NCI-H1694 treated with DMSO at 0.1 percent for 48 hours (cell line): Measurements from ENCODE around the gene MAD2L2.

ENCODE experiments used
- DNase-seq: peaks from one replicate; lab custom pipeline; 2025; lab: John Stamatoyannopoulos, UW

MAD2L2 gene

DNA sequence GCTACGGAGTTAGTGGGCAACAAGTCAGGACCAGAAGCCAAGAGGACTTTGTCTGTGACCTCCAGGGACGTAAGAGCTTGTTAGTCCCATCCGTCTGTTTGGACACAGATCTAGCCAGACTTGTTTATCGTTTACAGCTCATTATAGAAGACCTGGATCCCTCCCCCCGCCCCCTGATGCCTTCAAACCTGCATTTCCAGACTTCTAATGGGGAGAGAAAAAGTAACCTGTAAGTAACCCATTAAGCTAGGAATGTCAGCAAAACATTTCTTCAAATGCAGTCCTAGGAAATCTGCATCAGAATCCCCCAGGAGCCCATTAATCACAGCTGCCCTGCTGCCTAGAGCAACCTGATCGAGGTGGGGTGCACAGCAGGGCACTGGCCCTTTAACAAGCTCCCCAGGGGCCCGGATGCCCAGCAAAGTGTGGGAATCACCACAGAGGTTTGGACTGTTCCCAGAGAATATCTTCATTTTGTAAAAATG, 1.4 kb upstream of the MAD2L2 start:
- DNase-seq, result no peak

DNA sequence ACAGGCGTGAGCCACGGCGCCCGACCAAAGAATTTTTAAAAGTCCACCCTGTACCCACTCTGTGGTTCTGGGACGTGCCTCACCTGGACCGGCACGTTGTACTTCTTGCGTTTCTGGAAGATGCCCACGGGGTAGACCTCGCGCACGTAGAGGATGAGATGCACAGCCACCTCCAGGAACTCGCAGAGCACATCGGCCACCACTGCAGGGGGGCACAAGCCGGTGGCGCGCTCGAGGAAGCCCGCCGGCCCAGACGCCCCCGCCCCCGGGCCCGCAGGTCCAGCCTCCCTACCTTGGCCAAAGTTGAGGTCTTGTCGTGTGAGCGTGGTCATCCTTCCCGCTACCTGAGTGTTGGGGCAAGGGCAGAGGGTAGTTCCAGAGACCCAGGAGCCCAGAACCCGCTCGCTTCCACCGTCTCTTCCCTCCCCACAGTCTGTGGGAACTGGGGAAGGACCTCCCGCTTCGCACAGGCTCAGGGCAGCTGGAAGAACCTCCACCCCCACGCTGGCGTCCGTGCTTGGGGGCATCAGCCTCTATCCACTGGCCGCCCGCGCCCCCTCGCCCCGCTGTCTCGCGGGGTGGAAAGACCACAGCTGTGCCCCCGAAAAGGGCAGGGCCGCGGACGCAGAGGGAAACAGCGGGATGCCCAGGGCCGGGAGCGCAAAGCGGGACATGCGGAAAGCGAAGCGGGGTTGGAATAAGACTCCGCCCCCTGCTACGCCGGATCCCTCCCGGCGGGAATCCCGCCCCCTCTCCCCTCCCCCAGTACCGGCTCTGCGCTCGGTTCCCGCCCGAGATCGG, 478 bp downstream of the MAD2L2 start:
- DNase-seq, result no peak

DNA sequence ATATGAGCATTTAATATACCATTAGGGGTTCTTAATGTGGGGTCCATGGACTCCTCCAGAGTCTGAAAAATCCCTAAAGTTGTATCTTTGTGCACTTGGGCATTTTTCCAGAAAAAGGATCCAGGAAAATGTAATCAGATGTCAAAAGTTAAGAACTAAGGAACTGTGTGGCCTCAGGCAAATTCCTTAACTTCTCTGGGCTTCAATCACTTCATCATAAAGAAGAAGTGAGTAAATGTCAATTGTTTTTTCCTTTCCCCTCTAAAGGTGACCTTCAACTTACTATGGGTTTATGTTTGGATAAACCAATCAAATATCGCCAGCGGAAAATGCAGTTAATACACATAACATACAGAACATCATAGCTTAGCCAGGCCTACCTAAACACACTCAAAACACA, 2.5 kb downstream of the MAD2L2 start:
- DNase-seq, result no peak

GRCh38 chr1:11676386-11677103, 4.4 kb downstream of the MAD2L2 start:
- no peak for DNase-seq

DNA sequence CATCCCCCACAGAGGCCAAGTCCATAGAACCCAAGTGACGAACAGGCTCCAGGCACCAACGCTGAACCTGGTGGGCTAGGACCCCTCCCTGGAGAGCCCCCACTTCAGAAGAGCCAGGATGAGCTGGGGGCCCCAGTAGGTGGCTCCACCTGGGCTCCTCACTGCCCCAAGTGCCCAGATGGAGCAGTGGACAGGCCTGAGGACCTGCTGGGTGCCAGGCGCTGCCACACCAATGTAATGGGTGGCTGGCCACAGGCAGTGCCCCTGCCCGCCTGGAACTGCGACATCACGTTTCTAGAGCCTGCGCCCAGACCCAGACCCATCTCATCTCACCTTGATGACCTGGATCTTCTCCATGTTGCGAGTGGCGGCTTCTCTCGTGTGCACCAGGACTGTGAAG, 5.6 kb downstream of the MAD2L2 start:
- DNase-seq, result no peak

- DNase-seq, result no peak
Observed at GRCh38 chr1:11674488-11674887, 6.5 kb downstream of the MAD2L2 start.

GRCh38 chr1:11673089-11673769, 7.7 kb downstream of the MAD2L2 start:
- DNase-seq, result no peak

DNA sequence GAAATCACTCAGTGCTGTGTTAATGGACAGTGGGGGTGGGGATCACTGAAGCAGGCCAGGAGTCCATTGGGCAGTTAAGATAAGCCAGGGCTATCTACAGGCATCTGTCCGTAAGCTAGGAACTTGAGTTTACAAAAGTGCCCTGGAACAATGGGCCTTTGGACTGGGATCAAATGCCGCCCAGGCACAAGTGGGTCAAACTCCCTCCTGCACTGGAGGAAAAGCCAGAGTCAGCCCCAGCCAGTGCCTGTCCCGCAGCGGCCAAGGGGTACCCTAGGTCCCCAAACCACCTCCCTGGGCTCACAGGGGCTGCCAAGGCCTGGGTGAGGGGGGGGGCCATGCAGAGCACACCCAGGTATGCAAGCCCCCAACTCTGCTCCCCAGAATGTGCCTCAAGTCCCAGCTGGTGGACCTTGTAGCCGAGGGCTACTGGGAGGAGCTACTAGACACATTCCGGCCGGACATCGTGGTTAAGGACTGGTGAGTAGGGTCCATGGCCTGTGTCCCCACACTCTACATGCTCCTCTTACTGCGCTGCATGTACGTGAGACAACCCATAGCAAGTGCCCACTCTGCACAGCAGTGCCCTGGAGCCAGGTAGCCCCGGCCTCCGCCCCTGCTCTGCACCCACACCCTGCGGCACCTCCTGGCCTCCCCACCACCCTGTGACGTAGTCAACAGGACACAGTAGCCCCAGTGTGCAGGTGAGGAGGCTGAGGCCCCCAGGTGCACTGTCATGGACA, 9.2 kb downstream of the MAD2L2 start:
- DNase-seq, result no peak

DNA sequence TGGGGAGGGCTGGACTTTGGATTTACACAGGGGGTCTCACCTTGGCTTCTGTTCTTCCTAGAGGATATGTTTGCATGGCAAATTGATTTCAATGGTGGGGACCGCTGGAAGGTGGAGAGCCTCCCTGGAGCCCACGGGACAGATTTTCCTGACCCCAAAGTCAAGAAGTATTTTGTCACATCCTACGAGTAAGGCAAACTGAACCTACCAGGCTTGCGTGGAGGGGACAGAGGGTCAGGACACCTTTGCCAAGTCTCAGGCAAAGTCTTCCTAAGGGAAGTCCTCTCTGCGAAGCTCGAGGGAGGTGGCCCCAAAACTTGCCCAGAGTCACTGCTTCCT, 9.8 kb downstream of the MAD2L2 start:
- no peak for DNase-seq

DNA sequence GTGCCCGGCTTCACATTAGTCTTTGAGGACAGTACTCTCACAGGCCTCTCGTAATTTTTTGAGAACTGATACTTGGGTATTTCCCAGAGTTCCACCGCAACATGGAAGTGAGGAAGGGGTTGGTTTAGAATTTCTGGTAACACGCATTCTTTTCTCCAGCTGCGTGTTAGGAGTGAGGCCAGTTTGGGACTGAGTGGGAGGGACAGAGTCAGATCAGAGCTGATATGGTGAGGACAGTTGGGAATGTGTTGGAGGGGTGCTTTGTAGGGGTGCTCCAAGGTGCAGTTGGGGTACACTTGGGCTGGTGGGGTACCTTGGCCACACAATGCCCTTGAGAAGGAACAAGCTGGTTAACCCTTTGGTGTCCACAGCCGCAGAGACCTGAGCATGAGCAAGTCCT, 10.2 kb downstream of the MAD2L2 start:
- DNase-seq, result no peak

DNA sequence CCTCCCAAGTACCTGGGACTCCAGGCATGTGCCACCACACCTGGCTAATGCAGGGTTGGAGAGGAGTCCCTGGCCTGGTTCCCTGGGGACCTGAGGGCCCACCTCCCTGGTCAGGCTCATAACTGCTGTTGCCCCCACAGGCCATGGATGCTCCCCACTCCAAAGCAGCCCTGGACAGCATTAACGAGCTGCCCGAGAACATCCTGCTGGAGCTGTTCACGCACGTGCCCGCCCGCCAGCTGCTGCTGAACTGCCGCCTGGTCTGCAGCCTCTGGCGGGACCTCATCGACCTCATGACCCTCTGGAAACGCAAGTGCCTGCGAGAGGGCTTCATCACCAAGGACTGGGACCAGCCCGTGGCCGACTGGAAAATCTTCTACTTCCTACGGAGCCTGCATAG, 12.4 kb downstream of the MAD2L2 start:
- no peak for DNase-seq

DNA sequence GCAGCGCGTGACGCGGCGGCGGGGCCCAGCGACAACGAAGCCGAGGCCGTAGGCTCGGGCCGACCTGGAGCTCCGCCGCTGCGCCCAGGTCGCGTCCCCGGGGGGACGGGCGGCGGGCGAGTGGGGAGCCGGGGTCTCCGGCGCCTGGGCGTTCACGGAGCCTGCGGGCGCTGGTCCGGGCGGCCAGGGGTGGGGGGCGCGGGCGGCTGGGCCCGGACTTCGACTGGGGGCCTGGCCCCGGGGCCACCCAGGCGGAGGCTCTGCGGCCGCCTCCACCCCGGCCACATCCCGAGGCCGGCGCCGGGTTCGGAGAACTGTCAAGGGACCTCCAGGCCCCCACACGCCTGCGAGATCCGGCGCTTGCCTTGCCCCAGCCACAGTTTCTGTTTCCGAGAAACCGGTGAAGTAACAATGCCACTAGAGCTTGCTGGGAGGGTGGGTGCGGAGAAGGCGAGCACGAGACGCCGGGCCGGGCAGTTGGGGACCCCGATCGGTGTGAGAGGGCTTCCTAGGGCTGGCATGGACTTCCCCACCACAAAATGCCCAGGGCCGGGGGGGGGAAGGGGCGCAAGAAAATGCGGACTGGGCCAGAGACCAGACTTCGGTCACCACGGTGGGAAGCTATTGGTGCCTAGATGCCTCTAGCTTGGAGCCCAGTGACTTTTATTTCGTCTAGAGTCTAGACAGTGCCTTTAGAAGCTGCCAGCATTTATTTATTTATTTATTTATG, 16.4 kb downstream of the MAD2L2 start:
- no peak for DNase-seq

DNA sequence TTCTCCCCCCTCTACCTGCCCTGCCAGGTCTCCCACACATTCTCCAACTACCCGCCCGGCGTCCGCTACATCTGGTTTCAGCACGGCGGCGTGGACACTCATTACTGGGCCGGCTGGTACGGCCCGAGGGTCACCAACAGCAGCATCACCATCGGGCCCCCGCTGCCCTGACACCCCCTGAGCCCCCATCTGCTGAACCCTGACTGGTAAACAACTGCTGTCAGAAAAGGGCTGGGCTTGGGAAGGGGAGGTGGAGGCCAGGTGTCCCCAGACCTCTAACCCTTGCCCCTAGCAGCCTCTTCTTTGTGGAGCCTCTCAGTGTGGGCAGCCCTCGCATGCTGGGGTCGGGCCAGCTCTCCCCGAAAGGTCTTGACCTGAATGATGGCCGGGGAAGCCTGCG, 19.8 kb downstream of the MAD2L2 start:
- DNase-seq, result no peak

GRCh38 chr1:11659748-11660147, 21.2 kb downstream of the MAD2L2 start:
- no peak for DNase-seq

DNA sequence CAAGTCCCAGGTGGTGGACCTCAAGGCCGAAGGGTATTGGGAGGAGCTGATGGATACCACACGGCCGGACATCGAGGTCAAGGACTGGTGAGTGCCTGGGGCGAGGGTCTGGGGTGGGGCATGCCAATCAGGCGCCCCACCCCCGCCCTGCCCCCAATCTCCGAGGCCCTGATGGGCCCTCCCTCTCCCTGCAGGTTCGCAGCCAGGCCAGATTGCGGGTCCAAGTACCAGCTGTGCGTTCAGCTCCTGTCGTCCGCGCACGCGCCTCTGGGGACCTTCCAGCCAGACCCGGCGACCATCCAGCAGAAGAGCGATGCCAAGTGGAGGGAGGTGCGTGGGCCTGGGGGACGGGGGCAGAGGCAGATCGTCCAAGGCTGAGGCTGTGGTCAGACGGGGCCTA, 22.4 kb downstream of the MAD2L2 start:
- no peak for DNase-seq

DNA sequence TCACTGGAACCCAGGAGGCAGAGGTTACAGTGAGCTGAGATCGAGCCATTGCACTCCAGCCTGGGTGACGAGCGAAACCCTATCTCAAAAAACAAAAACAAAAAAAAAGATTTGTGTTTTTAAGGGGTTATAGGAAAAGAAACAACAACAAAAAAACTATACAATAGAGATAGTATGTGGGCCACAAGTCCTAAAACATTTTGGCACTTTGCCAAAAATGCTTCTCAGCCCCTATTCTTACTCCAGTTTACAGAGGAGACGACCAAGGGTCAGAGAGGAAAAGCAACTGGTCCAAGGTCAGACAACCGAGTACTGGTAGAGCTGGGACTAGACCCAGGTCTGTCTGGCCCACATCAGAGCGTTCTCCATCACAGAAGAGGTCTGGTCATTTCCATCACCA, 23.3 kb downstream of the MAD2L2 start:
- no peak for DNase-seq

DNA sequence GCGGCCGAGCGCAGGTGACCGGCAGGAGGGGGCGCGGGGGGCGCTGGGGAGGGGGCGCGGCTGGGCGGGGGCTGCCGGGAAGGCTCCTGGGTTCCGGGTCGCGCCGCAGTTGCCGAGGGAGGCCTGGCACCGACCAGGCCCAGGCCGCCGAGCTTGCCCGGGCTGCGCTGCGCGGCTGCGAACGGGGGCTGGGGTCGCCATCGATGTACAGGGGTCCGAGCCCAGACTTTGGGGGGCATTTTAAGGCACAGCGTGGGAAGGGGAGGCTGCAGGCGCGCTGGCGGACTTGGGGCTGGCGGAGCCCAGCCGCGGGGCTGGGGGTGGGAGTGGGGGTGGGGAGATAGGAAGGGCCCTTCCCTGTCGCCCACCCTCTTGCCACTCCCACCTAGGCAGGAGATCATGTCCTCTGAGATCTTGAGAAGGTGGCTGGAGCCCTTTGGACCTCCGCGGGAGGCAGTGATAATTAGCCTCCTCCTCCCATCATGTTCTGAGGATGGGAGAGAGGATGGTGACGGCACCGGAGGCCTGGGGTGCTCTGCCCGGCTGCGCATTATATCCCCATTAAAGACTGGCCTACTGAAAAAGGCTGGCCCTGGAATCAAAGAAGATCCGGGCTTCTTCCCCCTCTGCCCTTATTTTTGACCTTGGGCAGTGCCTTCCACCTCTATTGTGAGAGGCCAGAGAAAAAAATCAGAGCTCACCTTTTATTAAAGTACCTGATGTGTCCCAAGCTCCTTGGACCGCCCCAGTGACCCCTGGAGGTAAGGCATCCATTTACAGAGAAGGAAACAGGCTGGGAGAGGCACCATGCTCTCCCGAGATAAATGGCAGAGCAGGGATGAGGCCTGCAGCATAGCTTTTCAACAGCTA, 25.8 kb downstream of the MAD2L2 start:
- DNase-seq, result no peak

DNA sequence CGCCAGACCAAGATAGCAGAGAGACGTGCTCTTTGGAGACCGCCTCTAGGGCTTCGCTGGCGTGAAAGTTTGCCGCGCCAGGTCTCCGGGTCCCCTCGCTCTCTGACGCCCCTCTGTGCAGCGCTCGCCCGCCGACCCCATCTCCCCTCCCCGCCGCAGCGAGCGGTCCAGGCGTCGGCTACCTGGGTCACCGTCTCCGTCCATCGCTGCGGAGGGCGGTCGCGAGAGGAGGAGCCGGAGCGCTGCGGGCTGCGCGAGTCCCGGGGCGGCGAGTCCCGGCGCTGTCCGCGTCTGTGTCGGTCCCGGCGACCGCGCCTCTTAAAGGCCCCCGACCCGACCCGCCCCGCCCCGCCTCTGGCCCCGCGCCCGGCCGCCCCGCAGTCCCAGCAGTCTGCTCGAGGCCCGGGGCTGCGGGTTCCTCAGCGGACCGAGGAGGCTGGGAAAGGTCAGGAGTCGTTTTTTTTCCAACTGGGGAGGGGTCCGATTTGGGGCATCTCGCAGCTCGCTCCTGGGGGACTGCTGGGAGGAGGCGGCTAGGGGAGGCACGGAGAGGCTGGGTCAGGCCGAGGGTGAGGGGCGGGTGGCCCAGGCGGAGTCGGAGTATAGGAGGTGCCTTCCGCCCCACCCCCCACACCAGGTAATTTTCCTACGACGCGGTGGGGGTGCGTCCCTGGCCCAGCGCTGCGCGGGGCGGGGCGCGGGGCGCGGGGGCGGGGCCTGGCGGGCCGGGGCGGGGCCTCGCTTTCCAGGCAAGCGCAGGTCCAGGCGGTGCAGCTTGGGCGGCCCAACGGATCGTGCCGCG, 26.6 kb downstream of the MAD2L2 start, which contains the start of the genes FBXO2 and FBXO44:
Gene FBXO2 (minus strand): TSS at position 293 of the 802 bp plus-strand sequence. CDS start 89 bp downstream, at position 204.
Gene FBXO44 (plus strand): TSS at position 741 of the 802 bp plus-strand sequence. CDS start 959 bp downstream, outside the sequence.
- no peak for DNase-seq

DNA sequence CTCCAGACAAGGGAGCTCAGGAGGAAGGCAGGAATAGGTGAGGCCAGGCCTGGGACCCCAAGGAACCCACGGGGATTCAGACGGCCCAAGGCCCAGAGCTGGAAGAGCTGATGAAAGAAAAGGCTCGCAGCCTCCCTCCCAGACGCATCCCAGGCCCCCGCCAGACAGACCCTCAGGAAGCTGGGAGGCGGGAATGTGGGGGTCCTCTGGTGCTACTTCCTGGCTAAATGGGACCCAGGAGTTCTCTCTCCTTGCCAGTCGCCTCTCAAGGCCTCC, 27.1 kb downstream of the MAD2L2 start:
- no peak for DNase-seq
